Measurements from ENCODE around the gene MED16. TPM values are rescaled to one million over a fixed set of nuclear protein-coding genes. Genes with fewer than 3 reads are reported as not detected.
A peak's percentile ranks its signal among the peaks of the same experiment; 100 is the strongest.

MED16 gene
- total and polyA plus RNA-seq, 2 donors (not counting 1 experiment from before 2014, with no cell fraction given), result 19.3 to 35.0 TPM

- no peak overlapping the region for H3K27ac ChIP-seq (ENCODE audit: insufficient read depth, low read length)
Measured at GRCh38 chr19:887599-887998, 5.4 kb downstream of the MED16 start.

DNA sequence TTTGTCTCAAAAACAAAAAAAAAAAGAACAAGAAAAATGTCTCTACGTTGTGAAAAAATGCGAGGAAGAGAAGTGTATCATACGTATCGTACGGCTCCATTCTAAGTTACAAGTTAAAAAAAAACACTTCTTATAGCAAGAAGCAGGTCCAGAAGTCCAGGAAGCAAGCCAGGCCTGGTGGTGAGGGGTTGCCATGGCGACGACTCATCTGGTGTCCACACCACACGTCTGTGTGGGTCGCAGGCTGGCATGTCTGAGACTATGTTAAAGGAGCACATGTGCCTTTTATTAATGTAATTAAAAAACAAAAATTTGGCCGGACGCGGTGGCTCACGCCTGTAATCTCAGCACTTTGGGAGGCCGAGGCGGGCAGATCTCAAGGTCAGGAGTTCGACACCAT lies 5.9 kb downstream of the MED16 start:
- Histone ChIP-seq H3K27ac (ENCODE audit: insufficient read depth, low read length) (no peak overlapping the region), H4K20me1 (ENCODE audit: control insufficient read depth, extremely low read depth, insufficient read depth, low read length) (no peaks in the 10 kb centered on the region)
- DNase-seq (ENCODE audit: low read depth in 2 of 2), result peak; percentile 59 to 73

More at GRCh38 chr19:887599-887998, 5.4 kb downstream of the MED16 start:
- Histone ChIP-seq H3K27me3 (ENCODE audit: control insufficient read depth, insufficient read depth, low read length) (no peaks in the 10 kb centered on the region), H4K20me1 (ENCODE audit: control insufficient read depth, extremely low read depth, insufficient read depth, low read length) (no peaks in the 10 kb centered on the region), H3K9me3 (ENCODE audit: control insufficient read depth, insufficient read depth, low read depth, low read length) (no peaks in the 10 kb centered on the region), H3K79me2 (ENCODE audit: control insufficient read depth, insufficient read depth, low read length) (peaks cover 14% of the 10 kb centered on the region), H3K4me2 (ENCODE audit: extremely low read depth, insufficient read depth, low read length) (no peak overlapping the region), H3K4me1 (ENCODE audit: control insufficient read depth, extremely low read depth, insufficient read depth, low read length) (no peaks in the 10 kb centered on the region), H3K9ac (ENCODE audit: insufficient read depth, low read length) (no peak overlapping the region), H2AFZ (ENCODE audit: low read length) (no peak overlapping the region), H3K36me3 (ENCODE audit: control insufficient read depth, insufficient read depth, low read length) (peaks cover 40% of the 10 kb centered on the region), H3K4me3 (replicated peaks in 1 of 4; ENCODE audit: control extremely low read depth in 1 of 4, insufficient read depth in 1 of 4, low read depth in 3 of 4, low read length in 4 of 4) (no peak overlapping the region)
- DNase-seq (ENCODE audit: low read depth in 2 of 2), result no peak
- no peak for TF ChIP-seq EZH2 (IDR thresholded peaks at IDR 0.05; ENCODE audit: low read length, missing control alignments)
- TF ChIP-seq, protein P1, sequence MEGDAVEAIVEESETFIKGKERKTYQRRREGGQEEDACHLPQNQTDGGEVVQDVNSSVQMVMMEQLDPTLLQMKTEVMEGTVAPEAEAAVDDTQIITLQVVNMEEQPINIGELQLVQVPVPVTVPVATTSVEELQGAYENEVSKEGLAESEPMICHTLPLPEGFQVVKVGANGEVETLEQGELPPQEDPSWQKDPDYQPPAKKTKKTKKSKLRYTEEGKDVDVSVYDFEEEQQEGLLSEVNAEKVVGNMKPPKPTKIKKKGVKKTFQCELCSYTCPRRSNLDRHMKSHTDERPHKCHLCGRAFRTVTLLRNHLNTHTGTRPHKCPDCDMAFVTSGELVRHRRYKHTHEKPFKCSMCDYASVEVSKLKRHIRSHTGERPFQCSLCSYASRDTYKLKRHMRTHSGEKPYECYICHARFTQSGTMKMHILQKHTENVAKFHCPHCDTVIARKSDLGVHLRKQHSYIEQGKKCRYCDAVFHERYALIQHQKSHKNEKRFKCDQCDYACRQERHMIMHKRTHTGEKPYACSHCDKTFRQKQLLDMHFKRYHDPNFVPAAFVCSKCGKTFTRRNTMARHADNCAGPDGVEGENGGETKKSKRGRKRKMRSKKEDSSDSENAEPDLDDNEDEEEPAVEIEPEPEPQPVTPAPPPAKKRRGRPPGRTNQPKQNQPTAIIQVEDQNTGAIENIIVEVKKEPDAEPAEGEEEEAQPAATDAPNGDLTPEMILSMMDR (conservative IDR thresholded peaks at IDR 0.05 in 1 of 2, IDR thresholded peaks at IDR 0.05 in 1 of 2; ENCODE audit: low read depth in 1 of 2, low read length in 2 of 2), result no peak

DNA sequence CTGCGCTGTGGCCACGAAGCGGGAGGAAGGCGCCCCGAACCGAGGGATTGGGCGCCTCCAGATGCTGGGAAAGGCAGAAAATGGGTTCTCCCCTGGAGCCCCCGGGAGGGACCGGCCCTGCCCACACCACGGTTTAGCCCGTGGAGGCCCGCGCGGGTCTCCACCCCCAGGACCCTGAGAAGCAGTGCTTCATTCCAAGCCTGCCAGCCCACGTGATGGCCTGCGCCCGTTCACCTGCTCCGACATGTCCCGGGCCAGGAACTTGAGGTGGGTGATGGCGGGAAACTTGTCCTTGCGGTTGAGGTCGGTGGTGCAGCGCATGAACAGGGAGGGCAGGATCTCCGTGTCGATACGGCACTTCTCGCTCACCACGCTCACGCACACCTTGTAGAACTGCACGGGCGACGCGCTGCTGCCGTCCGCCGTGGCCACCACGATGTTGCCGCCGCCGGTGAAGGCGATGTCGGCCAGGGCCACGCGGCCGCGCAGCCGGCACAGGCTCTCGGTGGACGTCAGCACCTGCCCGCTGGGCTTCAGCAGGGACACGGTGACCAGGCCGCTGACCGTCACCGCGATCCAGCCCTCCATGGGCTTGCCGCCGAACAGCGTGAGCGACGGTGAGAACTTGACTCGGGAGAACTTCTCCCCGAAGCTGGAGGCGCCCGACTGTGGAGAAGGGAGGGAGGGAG lies 7.3 kb downstream of the MED16 start:
- H3K9me3 ChIP-seq (ENCODE audit: control insufficient read depth, insufficient read depth, low read depth, low read length), result no peaks in the 10 kb centered on the region
- H3K27ac ChIP-seq (ENCODE audit: insufficient read depth, low read length), result no peak overlapping the region
- H3K4me2 ChIP-seq (ENCODE audit: extremely low read depth, insufficient read depth, low read length), result no peak overlapping the region
- H2AFZ ChIP-seq (ENCODE audit: low read length), result no peak overlapping the region
- no peaks in the 10 kb centered on the region for H3K27me3 ChIP-seq (ENCODE audit: control insufficient read depth, insufficient read depth, low read length)
- H3K36me3 ChIP-seq (ENCODE audit: control insufficient read depth, insufficient read depth, low read length), result peaks cover 55% of the 10 kb centered on the region
- H3K9ac ChIP-seq (ENCODE audit: insufficient read depth, low read length), result no peak overlapping the region
- H3K4me3 ChIP-seq (replicated peaks in 1 of 4; ENCODE audit: control extremely low read depth in 1 of 4, insufficient read depth in 1 of 4, low read depth in 3 of 4, low read length in 4 of 4), result no peak overlapping the region
- H3K4me1 ChIP-seq (ENCODE audit: control insufficient read depth, extremely low read depth, insufficient read depth, low read length), result no peaks in the 10 kb centered on the region
- peaks cover under 1% of the 10 kb centered on the region for H3K79me2 ChIP-seq (ENCODE audit: control insufficient read depth, insufficient read depth, low read length)
- no peak for DNase-seq (ENCODE audit: low read depth in 2 of 2)
- H4K20me1 ChIP-seq (ENCODE audit: control insufficient read depth, extremely low read depth, insufficient read depth, low read length), result no peaks in the 10 kb centered on the region
- TF ChIP-seq EZH2 (IDR thresholded peaks at IDR 0.05; ENCODE audit: low read length, missing control alignments), result no peak
- TF ChIP-seq, protein P1 (conservative IDR thresholded peaks at IDR 0.05 in 1 of 2, IDR thresholded peaks at IDR 0.05 in 1 of 2; ENCODE audit: low read depth in 1 of 2, low read length in 2 of 2), result no peak

More for the DNA sequence above, 5.9 kb downstream of the MED16 start:
- H3K4me2 ChIP-seq (ENCODE audit: extremely low read depth, insufficient read depth, low read length), result no peak overlapping the region
- no peaks in the 10 kb centered on the region for H3K4me1 ChIP-seq (ENCODE audit: control insufficient read depth, extremely low read depth, insufficient read depth, low read length)
- H3K36me3 ChIP-seq (ENCODE audit: control insufficient read depth, insufficient read depth, low read length), result peaks cover 44% of the 10 kb centered on the region
- H3K79me2 ChIP-seq (ENCODE audit: control insufficient read depth, insufficient read depth, low read length), result peaks cover 10% of the 10 kb centered on the region
- H3K4me3 ChIP-seq (replicated peaks in 1 of 4; ENCODE audit: control extremely low read depth in 1 of 4, insufficient read depth in 1 of 4, low read depth in 3 of 4, low read length in 4 of 4), result no peak overlapping the region
- no peaks in the 10 kb centered on the region for H3K27me3 ChIP-seq (ENCODE audit: control insufficient read depth, insufficient read depth, low read length)
- H2AFZ ChIP-seq (ENCODE audit: low read length), result no peak overlapping the region
- no peaks in the 10 kb centered on the region for H3K9me3 ChIP-seq (ENCODE audit: control insufficient read depth, insufficient read depth, low read depth, low read length)
- no peak overlapping the region for H3K9ac ChIP-seq (ENCODE audit: insufficient read depth, low read length)
- TF ChIP-seq EZH2 (IDR thresholded peaks at IDR 0.05; ENCODE audit: low read length, missing control alignments), result no peak
- TF ChIP-seq, protein P1 (conservative IDR thresholded peaks at IDR 0.05 in 1 of 2, IDR thresholded peaks at IDR 0.05 in 1 of 2; ENCODE audit: low read depth in 1 of 2, low read length in 2 of 2), result no peak
